Measurements from ENCODE around the gene DCP2.

GRCh38 chr5:112956606-112957005 is 20.0 kb upstream of the DCP2 start:
- TF ChIP-seq CTCF (conservative IDR thresholded peaks at IDR 0.05) (no peak), ZFX (IDR thresholded peaks at IDR 0.05) (no peak)

Data from C4-2B (cell line).